A673 (cell line): Measurements from ENCODE around the gene HTR3B.

ENCODE experiments used
- EZH2 ChIP-seq: fragments of 200-600 bp; sonication (generic); IDR thresholded peaks from 2 replicates; pipeline ENCODE4 v1.6.1; 2017; ENCODE audit warnings: borderline replicate concordance, low read depth, mild to moderate bottlenecking, mixed read lengths, antibody characterized with exemption, low read length; ENCODE audit not compliant: poor library complexity, severe bottlenecking
- TF ChIP-seq, protein P1 (sequence below): fragments of 300-800, 200-600 bp; sonication (generic); conservative IDR thresholded peaks from 2 replicates; pipeline ENCODE4 v1.5.1; 2017; ENCODE audit warnings: low read depth, mild to moderate bottlenecking, antibody characterized with exemption, low read length, moderate library complexity, mixed read lengths

- TF ChIP-seq, protein P1, sequence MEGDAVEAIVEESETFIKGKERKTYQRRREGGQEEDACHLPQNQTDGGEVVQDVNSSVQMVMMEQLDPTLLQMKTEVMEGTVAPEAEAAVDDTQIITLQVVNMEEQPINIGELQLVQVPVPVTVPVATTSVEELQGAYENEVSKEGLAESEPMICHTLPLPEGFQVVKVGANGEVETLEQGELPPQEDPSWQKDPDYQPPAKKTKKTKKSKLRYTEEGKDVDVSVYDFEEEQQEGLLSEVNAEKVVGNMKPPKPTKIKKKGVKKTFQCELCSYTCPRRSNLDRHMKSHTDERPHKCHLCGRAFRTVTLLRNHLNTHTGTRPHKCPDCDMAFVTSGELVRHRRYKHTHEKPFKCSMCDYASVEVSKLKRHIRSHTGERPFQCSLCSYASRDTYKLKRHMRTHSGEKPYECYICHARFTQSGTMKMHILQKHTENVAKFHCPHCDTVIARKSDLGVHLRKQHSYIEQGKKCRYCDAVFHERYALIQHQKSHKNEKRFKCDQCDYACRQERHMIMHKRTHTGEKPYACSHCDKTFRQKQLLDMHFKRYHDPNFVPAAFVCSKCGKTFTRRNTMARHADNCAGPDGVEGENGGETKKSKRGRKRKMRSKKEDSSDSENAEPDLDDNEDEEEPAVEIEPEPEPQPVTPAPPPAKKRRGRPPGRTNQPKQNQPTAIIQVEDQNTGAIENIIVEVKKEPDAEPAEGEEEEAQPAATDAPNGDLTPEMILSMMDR = no peak
- TF ChIP-seq EZH2 = no peak
Observed at GRCh38 chr11:113937918-113938317, 33.3 kb downstream of the HTR3B start.
